Neural cell (in vitro differentiated cells): ENCODE results near the gene TFIP11.

ENCODE experiments used
- RAD21 ChIP-seq: fragments of 450-650 bp; conservative IDR thresholded peaks from 2 replicates; pipeline ENCODE4 v1.6.1; 2014; ENCODE audit warnings: antibody characterized with exemption, mild to moderate bottlenecking, moderate library complexity
- TF ChIP-seq, protein P1 (sequence below): fragments of 450-650 bp; IDR thresholded peaks from 2 replicates; pipeline ENCODE4 v1.5.1; 2014; ENCODE audit warnings: antibody characterized with exemption, mild to moderate bottlenecking, moderate library complexity; ENCODE audit not compliant: poor library complexity, severe bottlenecking

- TF ChIP-seq, protein P1, sequence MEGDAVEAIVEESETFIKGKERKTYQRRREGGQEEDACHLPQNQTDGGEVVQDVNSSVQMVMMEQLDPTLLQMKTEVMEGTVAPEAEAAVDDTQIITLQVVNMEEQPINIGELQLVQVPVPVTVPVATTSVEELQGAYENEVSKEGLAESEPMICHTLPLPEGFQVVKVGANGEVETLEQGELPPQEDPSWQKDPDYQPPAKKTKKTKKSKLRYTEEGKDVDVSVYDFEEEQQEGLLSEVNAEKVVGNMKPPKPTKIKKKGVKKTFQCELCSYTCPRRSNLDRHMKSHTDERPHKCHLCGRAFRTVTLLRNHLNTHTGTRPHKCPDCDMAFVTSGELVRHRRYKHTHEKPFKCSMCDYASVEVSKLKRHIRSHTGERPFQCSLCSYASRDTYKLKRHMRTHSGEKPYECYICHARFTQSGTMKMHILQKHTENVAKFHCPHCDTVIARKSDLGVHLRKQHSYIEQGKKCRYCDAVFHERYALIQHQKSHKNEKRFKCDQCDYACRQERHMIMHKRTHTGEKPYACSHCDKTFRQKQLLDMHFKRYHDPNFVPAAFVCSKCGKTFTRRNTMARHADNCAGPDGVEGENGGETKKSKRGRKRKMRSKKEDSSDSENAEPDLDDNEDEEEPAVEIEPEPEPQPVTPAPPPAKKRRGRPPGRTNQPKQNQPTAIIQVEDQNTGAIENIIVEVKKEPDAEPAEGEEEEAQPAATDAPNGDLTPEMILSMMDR, result no peak
- TF ChIP-seq RAD21, result no peak
Observed at GRCh38 chr22:26529345-26529744, 17.1 kb upstream of the TFIP11 start.
